HUES6 (cell line): ENCODE data around the gene SSTR4.

Source experiments
- H3K27ac ChIP-seq: 2 replicates; pipeline ENCODE4 v1.7.0; 2013; ENCODE audit warnings: low read depth, mild to moderate bottlenecking, low read length, inconsistent platforms
- H3K27me3 ChIP-seq: 2 replicates; pipeline ENCODE4 v1.6.1; 2013; ENCODE audit warnings: low read length; ENCODE audit not compliant: control insufficient read depth, insufficient read depth
- H3K36me3 ChIP-seq: 2 replicates; pipeline ENCODE4 v1.6.1; 2013; ENCODE audit warnings: low read length; ENCODE audit not compliant: control insufficient read depth, insufficient read depth
- H3K4me1 ChIP-seq: 2 replicates; pipeline ENCODE4 v1.6.1; 2013; ENCODE audit warnings: low read length; ENCODE audit not compliant: control insufficient read depth, insufficient read depth
- H3K4me3 ChIP-seq: 2 replicates; pipeline ENCODE4 v1.5.1; 2013; ENCODE audit warnings: low read depth, low read length
- H3K9ac ChIP-seq: one replicate; pipeline ENCODE4 v1.6.1; 2013; ENCODE audit warnings: mild to moderate bottlenecking, low read length
- H3K9me3 ChIP-seq: 2 replicates; pipeline ENCODE4 v1.6.1; 2013; ENCODE audit warnings: low read depth, low read length; ENCODE audit not compliant: control insufficient read depth, insufficient read depth

SSTR4 gene

GRCh38 chr20:23043376-23043775 is 8.3 kb downstream of the SSTR4 start:
- Histone ChIP-seq H3K36me3 (no peaks in the 10 kb centered on the region), H3K9me3 (no peaks in the 10 kb centered on the region), H3K4me3 (no peak overlapping the region), H3K27ac (no peak overlapping the region), H3K4me1 (peaks cover 19% of the 10 kb centered on the region), H3K9ac (no peak overlapping the region), H3K27me3 (peaks cover 87% of the 10 kb centered on the region)

GRCh38 chr20:23046431-23046830 is 11.3 kb downstream of the SSTR4 start:
- Histone ChIP-seq H3K9me3 (no peaks in the 10 kb centered on the region), H3K4me3 (no peak overlapping the region), H3K27ac (no peak overlapping the region), H3K4me1 (peaks cover 26% of the 10 kb centered on the region), H3K9ac (no peak overlapping the region), H3K36me3 (no peaks in the 10 kb centered on the region), H3K27me3 (peaks cover 91% of the 10 kb centered on the region)

- Histone ChIP-seq H3K4me3 (no peak overlapping the region), H3K36me3 (no peaks in the 10 kb centered on the region), H3K27ac (no peak overlapping the region), H3K4me1 (peaks cover 22% of the 10 kb centered on the region), H3K9ac (no peak overlapping the region), H3K9me3 (no peaks in the 10 kb centered on the region), H3K27me3 (peaks cover 91% of the 10 kb centered on the region)
Measured at GRCh38 chr20:23047001-23047737, 12.1 kb downstream of the SSTR4 start.

- Histone ChIP-seq H3K9ac (no peak overlapping the region), H3K9me3 (no peaks in the 10 kb centered on the region), H3K4me1 (peaks cover 17% of the 10 kb centered on the region), H3K27ac (no peak overlapping the region), H3K4me3 (peak overlapping the region; percentile 65), H3K27me3 (peaks cover 94% of the 10 kb centered on the region), H3K36me3 (no peaks in the 10 kb centered on the region)
Measured at GRCh38 chr20:23047738-23048214, 12.7 kb downstream of the SSTR4 start.

GRCh38 chr20:23048283-23049200 is 13.4 kb downstream of the SSTR4 start:
- no peak overlapping the region for H3K27ac ChIP-seq
- H3K4me1 ChIP-seq: peaks cover 12% of the 10 kb centered on the region
- no peaks in the 10 kb centered on the region for H3K36me3 ChIP-seq
- H3K9me3 ChIP-seq: no peaks in the 10 kb centered on the region
- H3K4me3 ChIP-seq: peak overlapping the region; percentile 65
- no peak overlapping the region for H3K9ac ChIP-seq
- H3K27me3 ChIP-seq: peaks cover 94% of the 10 kb centered on the region

- H3K4me3 ChIP-seq: peak within 1 kb of the TSS; percentile 65
- H3K36me3 ChIP-seq: no peaks in the 10 kb centered on the region
- H3K27me3 ChIP-seq: peaks cover 93% of the 10 kb centered on the region
- H3K9me3 ChIP-seq: no peaks in the 10 kb centered on the region
- H3K27ac ChIP-seq: no peak within 1 kb of the TSS
- peaks cover 12% of the 10 kb centered on the region for H3K4me1 ChIP-seq
- peak within 1 kb of the TSS; percentile 23 for H3K9ac ChIP-seq
Measured at GRCh38 chr20:23049201-23050075, 14.3 kb downstream of the SSTR4 start, which contains the start of gene THBD. THBD (minus strand) TSS chr20:23049672; CDS start chr20:23049504, 168 bp downstream.

- Histone ChIP-seq H3K36me3 (no peaks in the 10 kb centered on the region), H3K9ac (peak overlapping the region; percentile 23), H3K9me3 (no peaks in the 10 kb centered on the region), H3K4me1 (peaks cover 12% of the 10 kb centered on the region), H3K4me3 (peak overlapping the region; percentile 65), H3K27me3 (peaks cover 88% of the 10 kb centered on the region), H3K27ac (no peak overlapping the region)
Measured at GRCh38 chr20:23050076-23050838, 15.1 kb downstream of the SSTR4 start.

- Histone ChIP-seq H3K9me3 (no peaks in the 10 kb centered on the region), H3K27me3 (peaks cover 82% of the 10 kb centered on the region), H3K4me3 (peak overlapping the region; percentile 65), H3K36me3 (no peaks in the 10 kb centered on the region), H3K9ac (peak overlapping the region; percentile 73), H3K4me1 (peaks cover 12% of the 10 kb centered on the region), H3K27ac (no peak overlapping the region)
Measured at GRCh38 chr20:23050847-23051627, 15.9 kb downstream of the SSTR4 start.

GRCh38 chr20:23052904-23053303 is 17.8 kb downstream of the SSTR4 start:
- Histone ChIP-seq H3K27me3 (peaks cover 63% of the 10 kb centered on the region), H3K9me3 (peaks cover 2% of the 10 kb centered on the region; the same call in 1 of the 2 replicates), H3K9ac (no peak overlapping the region), H3K27ac (no peak overlapping the region), H3K4me1 (peaks cover 12% of the 10 kb centered on the region), H3K36me3 (no peaks in the 10 kb centered on the region), H3K4me3 (no peak overlapping the region)
